Aorta (tissue), 5 donors: ENCODE results near the gene MED27. TPM values are rescaled to one million over a fixed set of nuclear protein-coding genes. Genes with fewer than 3 reads are reported as not detected.

Experiments used
- ATAC-seq: fragments of 200-7000 bp; cut with Tn5 transposase; one replicate; pipeline ENCODE4 v1.9.1; 2022; ENCODE audit warnings: moderate library complexity; ENCODE audit not compliant: low FRiP score
- DNase-seq, 2 donors: peaks; one replicate each; pipeline ENCODE4 v3.0.0-alpha.2; 2020
- H3K27ac ChIP-seq, 2 donors: one replicate each; pipeline ENCODE4 v1.5.1; 2013; ENCODE audit warnings: low read length in 2 of 2, mild to moderate bottlenecking in 2 of 2, moderate library complexity in 2 of 2, control low read depth in 1 of 2, inconsistent platforms in 1 of 2, low read depth in 1 of 2
- H3K27me3 ChIP-seq, 2 donors: one replicate each; pipeline ENCODE4 v1.6.1; 2013; ENCODE audit warnings: control low read depth in 1 of 2, low read length in 1 of 2, mild to moderate bottlenecking in 1 of 2, moderate library complexity in 1 of 2; ENCODE audit not compliant: insufficient read depth in 2 of 2, control insufficient read depth in 1 of 2
- H3K36me3 ChIP-seq, 2 donors: one replicate each; pipeline ENCODE4 v1.6.1; 2013; ENCODE audit warnings: control low read depth in 1 of 2, low read length in 1 of 2, mild to moderate bottlenecking in 1 of 2; ENCODE audit not compliant: insufficient read depth in 2 of 2, control insufficient read depth in 1 of 2
- H3K4me1 ChIP-seq, 2 donors: one replicate each; pipeline ENCODE4 v1.6.1; 2013; ENCODE audit warnings: low read length in 2 of 2, control low read depth in 1 of 2, mild to moderate bottlenecking in 1 of 2, moderate library complexity in 1 of 2; ENCODE audit not compliant: insufficient read depth in 2 of 2, control insufficient read depth in 1 of 2
- H3K4me3 ChIP-seq, 2 donors: one replicate each; pipeline ENCODE4 v1.5.1; 2013; ENCODE audit warnings: low read length in 2 of 2, control low read depth in 1 of 2, mild to moderate bottlenecking in 1 of 2
- H3K9me3 ChIP-seq: one replicate; pipeline ENCODE4 v1.6.1; 2013; ENCODE audit warnings: mild to moderate bottlenecking, low read length; ENCODE audit not compliant: control insufficient read depth
- WGBS, 2 donors: extraction: QIAGEN DNeasy Blood & Tissue Kit; methylation state at CpG; one replicate each; pipeline ENCODE4 v1.1.7; 2013; 5-methylcytosine and 5-hydroxymethylcytosine counted together
- intact Hi-C, 2 donors: fragments of 100-400 bp; cut with DNase I; formaldehyde crosslinking; loops; one replicate each; pipeline versions ENCODE4 v1.14.2 to v1.15.0; 2022
- polyA plus RNA-seq, 2 donors: library from polyadenylated mRNA; stranded (reverse); fragments of 200-250 nt; gene quantifications; one replicate each; pipeline ENCODE4 v1.2.3, GENCODE V29; 2013
- total RNA-seq, 2 donors: library from RNA; stranded (reverse); fragmentation: NEBNext Ultra II Directional; extraction: Animal tissue kit (Norgen Biotek cat#: 25700); gene quantifications; one replicate each; pipeline ENCODE4 v1.2.1, GENCODE V29; 2021
- donor health status: healthy with polysubstance abuse.
- donor health status: Bipolar disorder and iron deficiency.
- donor health status: DM: no; HTN: no; CAD: no.
- donor health status: DM: no; HTN: no; CAD: no.
- donor health status: DM: yes; HTN: yes; CAD: no.

The MED27 gene
- total and polyA plus RNA-seq, 4 donors = 15.5 to 25.1 (median 20.9) TPM

DNA sequence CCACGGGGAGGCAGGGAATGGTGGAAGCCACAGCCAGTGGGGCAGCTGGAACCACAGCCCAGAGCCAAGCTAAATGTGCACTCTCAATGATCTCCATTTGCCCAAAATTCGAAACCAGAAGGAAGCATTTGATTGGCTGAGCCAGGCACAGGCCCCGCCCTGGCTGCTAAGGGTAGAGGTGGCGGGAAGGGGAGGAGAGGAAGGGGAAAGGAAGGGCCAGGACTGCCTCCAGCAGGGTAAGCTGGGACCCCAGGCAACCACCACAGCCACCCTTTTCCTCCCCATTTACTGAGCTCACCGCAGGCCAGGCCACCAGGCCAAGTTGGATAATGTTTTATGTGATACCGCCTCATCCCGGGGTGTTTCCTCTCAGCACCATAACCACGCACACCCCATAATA, 239.4 kb downstream of the MED27 start:
- Histone ChIP-seq H3K9me3 (no peaks in the 10 kb centered on the region), H3K27me3 (no peaks in the 10 kb centered on the region), H3K4me3 (no peak overlapping the region), H3K36me3 (no peaks in the 10 kb centered on the region), H3K27ac (no peak overlapping the region), H3K4me1 (no peaks in the 10 kb centered on the region)
- intact Hi-C loops = no loop called here
- DNase-seq = no peak
- ATAC-seq = no peak
- WGBS, 2 donors = 86 to 89% methylated on average over 8 of the region's 8 CpGs

DNA sequence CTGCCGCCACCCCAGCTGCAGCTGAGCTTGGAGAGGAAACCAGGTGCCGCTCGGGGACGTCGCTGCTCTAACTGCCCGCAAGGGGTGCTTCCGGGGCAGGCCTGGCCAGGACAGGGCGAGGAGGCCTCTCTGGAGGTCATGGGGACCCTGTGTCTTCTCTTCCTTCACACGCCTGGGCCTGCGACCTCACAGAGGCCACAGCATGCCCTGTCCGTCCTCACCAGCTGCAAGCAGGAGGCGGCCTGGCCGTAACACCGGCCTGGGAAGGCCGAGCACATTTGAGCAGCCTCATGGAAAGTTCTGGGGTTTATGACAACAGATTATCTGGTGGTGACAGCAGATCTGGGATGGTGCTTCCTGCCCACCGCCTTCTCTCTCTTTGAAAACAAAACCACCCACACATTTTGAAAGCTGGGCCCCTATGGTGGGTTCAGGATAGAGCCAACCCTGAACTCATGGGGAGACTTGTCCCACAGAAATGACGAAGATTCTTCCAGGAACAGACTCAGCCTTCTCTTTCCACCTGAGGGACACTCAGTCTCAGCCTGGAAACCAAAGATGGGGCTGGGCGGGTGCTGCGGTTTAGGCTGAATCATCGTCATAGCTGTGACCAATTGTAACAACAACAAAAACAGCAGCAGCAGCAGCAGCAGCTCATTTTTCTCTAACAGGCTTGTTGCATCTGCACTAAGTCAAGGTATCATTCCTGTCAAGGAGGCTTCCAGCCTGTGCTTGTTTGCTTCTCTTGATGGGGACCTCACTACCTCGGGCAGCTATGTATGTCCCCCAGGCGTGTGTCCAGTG, 240.2 kb downstream of the MED27 start:
- no peak for DNase-seq
- no peaks in the 10 kb centered on the region for H3K9me3 ChIP-seq
- H3K4me3 ChIP-seq = no peak overlapping the region
- H3K27me3 ChIP-seq = no peaks in the 10 kb centered on the region
- intact Hi-C loops = no loop called here
- no peak for ATAC-seq
- H3K27ac ChIP-seq = no peak overlapping the region
- no peaks in the 10 kb centered on the region for H3K4me1 ChIP-seq
- 83 to 87% methylated on average over 22 of the region's 22 CpGs for WGBS, 2 donors
- no peaks in the 10 kb centered on the region for H3K36me3 ChIP-seq

DNA sequence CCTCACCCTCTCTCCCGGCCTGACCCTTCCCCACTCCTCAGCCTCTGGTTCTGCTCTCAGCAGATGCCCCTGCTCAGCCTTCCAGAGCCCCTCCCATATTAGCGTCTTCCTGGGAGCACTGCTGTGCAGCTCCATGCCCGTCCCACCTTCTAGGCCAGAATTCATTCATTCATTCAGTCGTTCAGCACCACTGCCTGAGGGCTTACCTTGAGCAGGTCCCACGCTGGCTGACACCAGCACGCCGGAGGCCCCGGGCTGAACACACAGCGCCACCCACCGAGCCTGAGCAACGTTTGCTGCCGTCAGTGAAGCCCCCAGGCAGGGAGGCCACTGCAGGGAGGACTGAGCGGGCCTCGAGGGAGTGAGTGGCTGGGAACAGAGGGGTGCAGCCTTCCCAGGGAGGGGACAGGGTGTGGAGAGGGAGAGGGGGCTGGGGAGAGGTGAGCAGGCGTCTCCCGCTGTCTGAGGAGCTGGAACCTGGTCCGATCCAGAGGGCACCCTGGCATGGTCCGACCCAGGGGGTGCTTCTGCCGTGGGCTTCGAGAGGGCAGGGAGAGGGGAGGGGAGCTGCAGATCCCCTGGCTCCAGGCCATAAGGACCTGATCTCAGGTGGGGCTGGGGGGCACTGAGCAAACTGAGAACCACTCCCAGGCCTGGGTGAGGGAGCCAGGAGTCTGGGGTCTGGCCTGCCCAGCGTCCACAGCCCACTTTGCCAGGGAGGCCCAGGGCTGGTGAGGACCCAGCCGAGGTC, 241.0 kb downstream of the MED27 start:
- Histone ChIP-seq H3K27ac (no peak overlapping the region), H3K4me3 (no peak overlapping the region), H3K36me3 (no peaks in the 10 kb centered on the region), H3K9me3 (peaks cover 7% of the 10 kb centered on the region), H3K27me3 (no peaks in the 10 kb centered on the region), H3K4me1 (no peaks in the 10 kb centered on the region)
- DNase-seq (no peak), ATAC-seq (no peak)
- intact Hi-C loops = no loop called here
- 52 to 54% methylated on average over 21 to 22 of the region's 22 CpGs for WGBS, 2 donors

DNA sequence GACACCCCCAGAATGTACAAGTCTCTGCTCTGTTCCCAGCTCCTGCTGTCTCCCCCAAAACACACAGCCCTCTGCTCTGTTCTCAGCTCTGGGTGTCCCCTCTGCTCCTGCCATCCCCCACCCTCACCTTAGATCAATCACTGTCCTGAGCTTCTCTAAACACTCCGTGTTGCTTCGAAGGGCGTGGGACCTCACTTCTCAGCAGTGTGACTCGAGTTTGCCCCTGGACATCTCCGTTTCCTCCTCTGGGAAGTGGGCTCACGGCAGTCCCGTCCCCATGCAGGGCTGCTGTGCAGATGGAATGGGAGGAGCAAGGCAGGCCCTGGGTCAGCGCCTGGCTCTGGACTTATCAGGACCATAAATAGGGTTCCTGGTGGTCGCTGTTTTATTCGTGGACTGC, 241.8 kb downstream of the MED27 start:
- H3K4me3 ChIP-seq = no peak overlapping the region
- WGBS, 2 donors = 20% methylated on average over 10 of the region's 10 CpGs
- intact Hi-C loops = no loop called here
- H3K4me1 ChIP-seq = no peaks in the 10 kb centered on the region
- no peak overlapping the region for H3K27ac ChIP-seq
- no peak for ATAC-seq
- peaks cover 13% of the 10 kb centered on the region for H3K9me3 ChIP-seq
- H3K27me3 ChIP-seq = no peaks in the 10 kb centered on the region
- no peaks in the 10 kb centered on the region for H3K36me3 ChIP-seq
- DNase-seq = no peak

- H3K9me3 ChIP-seq = peaks cover 13% of the 10 kb centered on the region
- no peaks in the 10 kb centered on the region for H3K36me3 ChIP-seq
- no peak overlapping the region for H3K27ac ChIP-seq
- H3K4me1 ChIP-seq = no peaks in the 10 kb centered on the region
- 48 to 61% methylated on average over 10 of the region's 10 CpGs for WGBS, 2 donors
- H3K27me3 ChIP-seq = no peaks in the 10 kb centered on the region
- no peak for ATAC-seq
- DNase-seq = no peak
- H3K4me3 ChIP-seq = no peak overlapping the region
- intact Hi-C loops = no loop called here
These were observed 242.4 kb downstream of the MED27 start for GRCh38 chr9:131837316-131837715.

GRCh38 chr9:131836607-131837315, 242.9 kb downstream of the MED27 start:
- intact Hi-C loops = no loop called here
- ATAC-seq (no peak), DNase-seq (no peak)
- Histone ChIP-seq H3K4me3 (no peak overlapping the region), H3K4me1 (no peaks in the 10 kb centered on the region), H3K9me3 (peaks cover 13% of the 10 kb centered on the region), H3K36me3 (no peaks in the 10 kb centered on the region), H3K27me3 (no peaks in the 10 kb centered on the region), H3K27ac (no peak overlapping the region)
- WGBS, 2 donors = 91 to 92% methylated on average over 17 of the region's 17 CpGs

- no peaks in the 10 kb centered on the region for H3K27me3 ChIP-seq
- no peaks in the 10 kb centered on the region for H3K4me1 ChIP-seq
- H3K27ac ChIP-seq = no peak overlapping the region
- H3K4me3 ChIP-seq = no peak overlapping the region
- peaks cover 13% of the 10 kb centered on the region for H3K9me3 ChIP-seq
- no peak for DNase-seq
- WGBS, 2 donors = 93 to 94% methylated on average over 18 of the region's 18 CpGs
- intact Hi-C loops = no loop called here
- ATAC-seq = no peak
- H3K36me3 ChIP-seq = no peaks in the 10 kb centered on the region
These were observed 243.6 kb downstream of the MED27 start for GRCh38 chr9:131836021-131836420.

- H3K4me3 ChIP-seq = no peak overlapping the region
- DNase-seq (no peak), ATAC-seq (no peak)
- no peaks in the 10 kb centered on the region for H3K36me3 ChIP-seq
- peaks cover 13% of the 10 kb centered on the region for H3K9me3 ChIP-seq
- no peaks in the 10 kb centered on the region for H3K27me3 ChIP-seq
- intact Hi-C loops = no loop called here
- 25 to 28% methylated on average over 29 to 30 of the region's 30 CpGs for WGBS, 2 donors
- H3K27ac ChIP-seq = no peak overlapping the region
- no peaks in the 10 kb centered on the region for H3K4me1 ChIP-seq
These were observed 244.3 kb downstream of the MED27 start for GRCh38 chr9:131835151-131835910.
